BLaER1 (cell line): ENCODE results near the gene SPATA17.
"Not testable (repeated sequence)": the region's sequence is repeated elsewhere in the genome, so short reads cannot be mapped to it uniquely, and the experiment has no call there.

Experiments
- H3K27ac ChIP-seq: shearing (Covaris generic); formaldehyde crosslinking; 2 replicates; pipeline ENCODE4 v1.8.1; 2022
- H3K27me3 ChIP-seq: shearing (Covaris generic); formaldehyde crosslinking; 2 replicates; pipeline ENCODE4 v1.8.1; 2022
- H3K36me3 ChIP-seq: shearing (Covaris generic); formaldehyde crosslinking; 2 replicates; pipeline ENCODE4 v1.8.1; 2022
- H3K4me1 ChIP-seq: shearing (Covaris generic); formaldehyde crosslinking; 2 replicates; pipeline ENCODE4 v1.8.1; 2022
- H3K4me2 ChIP-seq: shearing (Covaris generic); formaldehyde crosslinking; 2 replicates; pipeline ENCODE4 v1.8.1; 2022
- H3K4me3 ChIP-seq: shearing (Covaris generic); formaldehyde crosslinking; 2 replicates; pipeline ENCODE4 v1.8.1; 2022
- H3K9ac ChIP-seq: shearing (Covaris generic); formaldehyde crosslinking; 2 replicates; pipeline ENCODE4 v1.8.1; 2022
- H3K9me3 ChIP-seq: shearing (Covaris generic); formaldehyde crosslinking; 2 replicates; pipeline ENCODE4 v1.8.1; 2022
- H4K20me1 ChIP-seq: shearing (Covaris generic); formaldehyde crosslinking; 2 replicates; pipeline ENCODE4 v1.8.1; 2022
- Cebpa-rat ChIP-seq: shearing (Covaris generic); IDR thresholded peaks from 2 replicates; pipeline ENCODE4 v1.8.1; 2022

SPATA17 gene

DNA sequence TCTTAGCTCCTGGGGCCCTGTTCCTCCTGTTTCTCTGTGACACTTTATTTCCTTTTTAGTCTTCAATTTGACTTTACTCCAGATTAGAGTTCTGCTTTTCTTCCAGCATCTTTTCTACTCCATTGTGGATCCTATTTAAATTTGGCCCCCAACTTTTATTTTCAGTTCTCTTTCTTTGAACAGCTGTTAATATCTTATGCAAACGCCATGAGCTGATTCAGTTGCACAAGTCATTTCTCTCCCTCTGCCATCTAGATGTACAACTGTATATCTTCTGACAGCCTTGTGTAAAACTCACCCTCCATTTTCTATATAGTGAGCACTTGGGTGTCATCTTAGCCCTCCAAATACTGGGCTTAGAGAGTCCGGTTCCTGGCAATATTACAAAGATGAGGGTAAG lies 42.2 kb downstream of the SPATA17 start:
- H3K4me2 ChIP-seq = no peak overlapping the region
- H3K4me3 ChIP-seq = no peak overlapping the region
- no peaks in the 10 kb centered on the region for H4K20me1 ChIP-seq
- H3K9ac ChIP-seq = no peak overlapping the region
- H3K4me1 ChIP-seq = no peaks in the 10 kb centered on the region
- no peak for TF ChIP-seq Cebpa-rat
- H3K36me3 ChIP-seq = no peaks in the 10 kb centered on the region
- H3K27me3 ChIP-seq = no peaks in the 10 kb centered on the region
- no peak overlapping the region for H3K27ac ChIP-seq
- no peaks in the 10 kb centered on the region for H3K9me3 ChIP-seq

DNA sequence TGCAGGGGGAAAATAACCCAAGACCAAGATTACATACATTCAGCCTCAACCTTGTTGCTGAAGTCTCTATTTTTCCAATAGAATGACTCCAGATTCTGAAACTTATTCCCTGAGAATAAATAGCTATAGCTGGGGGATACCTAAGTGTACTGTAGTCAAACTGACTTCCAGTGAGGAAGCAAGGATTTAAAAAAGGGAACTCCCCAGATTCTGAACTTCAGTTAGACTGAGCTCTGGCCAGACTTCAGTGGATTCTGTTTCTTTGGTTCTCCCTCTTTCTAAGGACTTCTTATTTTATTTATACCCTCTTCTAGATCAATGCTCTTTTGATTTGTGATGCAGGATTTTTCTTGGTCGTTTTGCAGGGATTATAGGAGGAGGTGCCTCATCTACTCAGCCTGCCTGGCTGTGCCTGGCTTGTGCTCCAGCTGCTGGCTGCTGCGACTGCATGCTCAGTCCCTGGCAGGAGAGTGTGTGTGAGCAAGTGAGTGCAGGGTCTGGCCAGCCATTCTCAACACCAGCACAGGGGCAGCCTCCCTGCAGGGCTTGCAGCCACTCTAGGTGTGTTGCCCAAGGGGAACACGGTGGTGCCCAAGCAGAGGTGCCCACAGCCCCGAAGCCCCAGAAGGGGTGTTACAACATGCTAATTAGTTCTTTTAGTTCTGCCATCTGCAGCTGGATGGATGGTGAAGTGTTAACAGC lies 43.0 kb downstream of the SPATA17 start:
- Histone ChIP-seq H3K9ac (no peak overlapping the region), H3K27me3 (no peaks in the 10 kb centered on the region), H3K4me2 (no peak overlapping the region), H3K36me3 (no peaks in the 10 kb centered on the region), H3K27ac (no peak overlapping the region), H4K20me1 (no peaks in the 10 kb centered on the region), H3K4me1 (no peaks in the 10 kb centered on the region), H3K9me3 (no peaks in the 10 kb centered on the region), H3K4me3 (no peak overlapping the region)
- TF ChIP-seq Cebpa-rat = no peak

DNA sequence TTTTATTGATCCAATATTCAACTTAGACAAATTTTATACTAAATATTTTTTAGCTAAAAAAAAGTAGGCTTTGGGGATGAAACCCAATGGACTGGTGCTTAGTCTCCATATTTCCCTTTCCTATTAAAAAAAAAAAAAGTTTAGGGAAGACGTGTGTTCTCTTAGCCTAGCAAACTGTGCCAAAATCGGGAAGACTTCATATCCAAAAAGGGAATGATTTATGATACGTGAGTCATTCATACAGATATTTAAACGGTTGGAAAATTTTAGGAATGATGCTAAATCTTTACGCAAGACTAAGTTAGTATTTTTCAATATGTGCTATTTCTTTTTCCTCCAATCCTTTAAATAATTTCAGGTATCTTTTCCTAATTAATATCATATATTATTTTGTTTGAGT lies 50.7 kb downstream of the SPATA17 start:
- Histone ChIP-seq H3K4me3 (no peak overlapping the region), H3K9me3 (no peaks in the 10 kb centered on the region), H3K9ac (no peak overlapping the region), H3K27me3 (no peaks in the 10 kb centered on the region), H3K27ac (no peak overlapping the region), H3K4me2 (no peak overlapping the region), H3K36me3 (no peaks in the 10 kb centered on the region), H3K4me1 (no peaks in the 10 kb centered on the region), H4K20me1 (no peaks in the 10 kb centered on the region)
- TF ChIP-seq Cebpa-rat = no peak

DNA sequence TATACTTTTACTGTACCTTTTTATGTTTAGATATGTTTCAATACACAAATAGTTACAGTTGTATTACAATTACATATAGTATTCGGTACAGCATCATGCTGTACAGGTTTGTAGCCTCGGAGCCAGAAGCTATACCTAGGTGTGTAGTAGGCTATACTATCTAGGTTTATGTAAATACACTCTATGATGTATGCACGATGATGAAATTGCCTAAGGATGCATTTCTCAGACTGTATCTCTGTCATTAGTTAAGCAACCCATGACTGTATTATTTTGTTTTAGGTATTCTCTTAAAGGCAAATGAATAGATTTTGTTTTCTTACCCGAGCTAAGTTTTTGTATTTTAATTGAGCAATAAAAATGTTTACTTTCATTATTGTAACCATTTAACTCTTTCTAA lies 56.4 kb downstream of the SPATA17 start:
- TF ChIP-seq Cebpa-rat = no peak
- Histone ChIP-seq H3K27me3 (no peaks in the 10 kb centered on the region), H3K4me2 (no peak overlapping the region)

DNA sequence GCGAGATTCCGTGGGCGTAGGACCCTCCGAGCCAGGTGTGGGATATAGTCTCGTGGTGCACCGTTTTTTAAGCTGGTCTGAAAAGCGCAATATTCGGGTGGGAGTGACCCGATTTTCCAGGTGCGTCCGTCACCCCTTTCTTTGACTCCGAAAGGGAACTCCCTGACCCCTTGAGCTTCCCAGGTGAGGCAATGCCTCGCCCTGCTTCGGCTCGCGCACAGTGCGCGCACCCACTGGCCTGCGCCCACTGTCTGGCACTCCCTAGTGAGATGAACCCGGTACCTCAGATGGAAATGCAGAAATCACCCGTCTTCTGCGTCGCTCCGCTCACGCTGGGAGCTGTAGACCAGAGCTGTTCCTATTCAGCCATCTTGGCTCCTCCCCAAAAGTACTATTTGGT lies 65.0 kb downstream of the SPATA17 start:
- H3K9ac ChIP-seq, H4K20me1 ChIP-seq, H3K4me2 ChIP-seq, H3K9me3 ChIP-seq, H3K27ac ChIP-seq, H3K36me3 ChIP-seq, H3K4me1 ChIP-seq, H3K27me3 ChIP-seq, H3K4me3 ChIP-seq: not testable (repeated sequence)

More for the DNA sequence above, 56.4 kb downstream of the SPATA17 start:
- no peak overlapping the region for H3K4me3 ChIP-seq
- H3K9me3 ChIP-seq = no peaks in the 10 kb centered on the region
- H3K36me3 ChIP-seq = no peaks in the 10 kb centered on the region
- H3K9ac ChIP-seq = no peak overlapping the region
- no peaks in the 10 kb centered on the region for H4K20me1 ChIP-seq
- no peak overlapping the region for H3K27ac ChIP-seq
- H3K4me1 ChIP-seq = no peaks in the 10 kb centered on the region

DNA sequence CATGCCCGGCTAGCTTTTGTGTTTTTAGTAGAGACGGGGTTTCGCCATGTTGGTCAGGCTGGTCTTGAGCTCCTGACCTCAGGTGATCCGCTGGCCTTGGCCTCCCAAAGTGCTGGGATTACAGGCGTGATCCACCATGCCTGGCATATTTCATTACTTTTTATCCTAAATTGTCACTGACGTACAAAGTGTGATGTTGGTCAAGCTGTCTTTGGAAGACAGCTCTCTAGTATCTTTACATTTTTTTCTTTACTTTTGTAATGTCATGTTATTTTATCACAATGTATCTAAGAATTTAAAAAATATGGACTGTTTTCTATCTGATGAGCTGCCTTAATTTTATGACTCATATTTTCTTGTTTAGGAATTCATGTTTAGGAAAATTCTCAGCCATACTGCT lies 72.2 kb downstream of the SPATA17 start:
- no peak for TF ChIP-seq Cebpa-rat

DNA sequence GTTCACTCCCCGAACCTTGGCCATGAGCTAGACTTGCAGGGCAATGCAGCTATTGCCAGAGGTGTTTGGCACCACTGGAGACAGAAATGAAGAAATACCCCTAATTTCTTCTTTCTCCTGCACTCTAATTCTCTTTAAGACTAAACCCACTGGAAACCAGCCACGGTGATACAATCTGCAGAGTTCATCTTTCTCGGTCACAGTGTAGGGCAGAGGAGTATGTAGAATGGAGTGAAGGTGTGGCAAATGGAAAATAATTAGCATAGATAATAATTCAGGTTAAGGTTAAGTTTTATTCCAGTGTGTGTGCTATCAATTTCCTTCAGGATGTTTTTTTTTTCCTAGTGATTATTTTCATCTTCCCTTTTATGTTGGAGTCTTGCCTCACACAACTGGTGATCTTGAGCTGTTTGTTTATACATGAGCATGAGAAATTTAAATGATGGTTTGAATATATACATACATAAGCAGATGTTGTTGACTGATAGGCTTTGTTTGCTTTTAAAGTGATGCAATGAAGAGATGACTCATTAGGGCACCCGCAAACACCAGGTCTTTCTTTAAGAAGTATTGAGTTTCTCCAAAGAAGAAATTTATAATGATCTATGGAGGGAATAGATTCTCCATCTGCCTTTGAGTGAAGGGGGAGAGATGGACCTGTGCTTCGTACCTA lies 81.9 kb downstream of the SPATA17 start:
- Histone ChIP-seq H3K4me1 (no peaks in the 10 kb centered on the region), H3K4me2 (no peak overlapping the region), H3K27ac (no peak overlapping the region), H4K20me1 (no peaks in the 10 kb centered on the region), H3K9me3 (no peaks in the 10 kb centered on the region), H3K27me3 (no peaks in the 10 kb centered on the region), H3K4me3 (no peak overlapping the region), H3K36me3 (no peaks in the 10 kb centered on the region), H3K9ac (no peak overlapping the region)
- no peak for TF ChIP-seq Cebpa-rat

More for the DNA sequence above, 72.2 kb downstream of the SPATA17 start:
- H3K36me3 ChIP-seq = no peaks in the 10 kb centered on the region
- H3K9me3 ChIP-seq = peaks cover 4% of the 10 kb centered on the region; the same call in 1 of the 2 replicates
- H4K20me1 ChIP-seq = no peaks in the 10 kb centered on the region
- no peak overlapping the region for H3K27ac ChIP-seq
- no peak overlapping the region for H3K9ac ChIP-seq
- no peaks in the 10 kb centered on the region for H3K4me1 ChIP-seq
- no peaks in the 10 kb centered on the region for H3K27me3 ChIP-seq
- no peak overlapping the region for H3K4me3 ChIP-seq
- H3K4me2 ChIP-seq = no peak overlapping the region

DNA sequence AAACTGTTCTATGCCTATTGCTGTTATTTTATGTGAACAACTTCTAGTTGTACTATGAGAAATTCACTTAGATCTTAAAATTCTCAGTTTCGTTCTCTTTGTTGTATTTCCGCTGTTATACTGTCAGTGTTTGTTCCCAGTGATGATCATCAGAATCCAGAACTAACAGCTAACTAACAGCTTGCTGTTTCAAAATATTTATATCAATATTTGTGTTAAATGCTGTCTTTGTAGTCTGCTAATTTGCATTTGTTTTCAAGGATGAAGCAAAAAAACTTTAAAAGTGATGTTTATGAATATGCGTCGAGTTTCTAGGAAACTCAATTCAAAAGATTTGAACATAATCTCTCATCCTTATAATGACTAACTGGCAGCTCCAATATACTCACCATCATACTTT lies 84.5 kb downstream of the SPATA17 start:
- Histone ChIP-seq H4K20me1 (no peaks in the 10 kb centered on the region), H3K4me2 (no peak overlapping the region), H3K9ac (no peak overlapping the region), H3K4me3 (no peak overlapping the region), H3K27ac (no peak overlapping the region), H3K4me1 (no peaks in the 10 kb centered on the region), H3K9me3 (no peaks in the 10 kb centered on the region), H3K27me3 (no peaks in the 10 kb centered on the region), H3K36me3 (no peaks in the 10 kb centered on the region)
- TF ChIP-seq Cebpa-rat = no peak

DNA sequence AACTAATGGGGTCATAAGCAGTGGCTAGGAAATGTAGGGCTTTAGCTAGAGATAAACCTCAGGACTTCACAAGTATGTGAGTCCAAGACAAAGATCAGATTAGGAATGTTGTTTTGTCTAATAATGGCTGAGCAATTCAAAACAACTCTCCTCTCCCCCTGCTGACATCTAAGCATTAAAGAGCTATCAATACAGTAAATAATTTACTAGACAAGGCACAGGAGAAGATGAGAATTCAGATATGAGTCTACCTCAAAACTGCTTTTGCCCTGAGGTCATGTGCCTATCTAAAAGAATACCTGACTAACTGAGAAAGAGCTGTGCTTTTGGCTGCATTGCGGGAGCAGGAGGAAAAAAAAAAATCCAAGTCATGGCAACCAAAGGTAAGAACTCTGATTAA lies 86.8 kb downstream of the SPATA17 start:
- Histone ChIP-seq H3K4me2 (no peak overlapping the region), H3K27me3 (no peaks in the 10 kb centered on the region), H3K4me3 (no peak overlapping the region), H3K27ac (no peak overlapping the region), H3K4me1 (no peaks in the 10 kb centered on the region), H4K20me1 (no peaks in the 10 kb centered on the region), H3K9me3 (no peaks in the 10 kb centered on the region), H3K9ac (no peak overlapping the region), H3K36me3 (no peaks in the 10 kb centered on the region)
- no peak for TF ChIP-seq Cebpa-rat

DNA sequence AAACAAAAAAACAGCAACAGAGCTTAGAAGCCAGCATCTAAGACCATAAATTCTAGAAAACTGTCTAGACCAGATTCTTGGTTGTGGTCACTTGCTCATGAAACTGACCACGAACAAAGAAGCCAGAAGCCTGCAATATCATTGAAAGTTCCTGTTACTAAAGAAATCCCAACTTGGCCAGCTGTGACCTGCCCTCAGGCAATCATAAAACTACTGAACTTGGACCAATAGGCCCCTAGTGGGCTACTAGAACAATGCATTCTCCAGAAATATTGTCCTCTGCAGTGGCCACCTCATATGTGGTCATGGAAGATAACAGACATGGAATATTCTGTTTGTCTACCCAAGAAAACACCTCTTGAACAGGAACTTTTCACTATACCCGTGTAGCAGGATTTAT lies 87.7 kb downstream of the SPATA17 start:
- H3K27ac ChIP-seq = no peak overlapping the region
- no peak overlapping the region for H3K4me3 ChIP-seq
- no peaks in the 10 kb centered on the region for H3K9me3 ChIP-seq
- TF ChIP-seq Cebpa-rat = no peak
- no peak overlapping the region for H3K9ac ChIP-seq
- no peaks in the 10 kb centered on the region for H4K20me1 ChIP-seq
- no peaks in the 10 kb centered on the region for H3K36me3 ChIP-seq
- no peaks in the 10 kb centered on the region for H3K27me3 ChIP-seq
- H3K4me2 ChIP-seq = no peak overlapping the region
- no peaks in the 10 kb centered on the region for H3K4me1 ChIP-seq
